IPS-NIHi7 (cell line): ENCODE measurements around the gene DEFB121.
"Not testable (repeated sequence)": the region's sequence is repeated elsewhere in the genome, so short reads cannot be mapped to it uniquely, and the experiment has no call there.

ENCODE experiments used
- DNase-seq: peaks from one replicate; pipeline ENCODE4 v3.0.0; 2012; ENCODE audit warnings: mixed read lengths; ENCODE audit errors: extremely low spot score

Gene DEFB121, protein sequence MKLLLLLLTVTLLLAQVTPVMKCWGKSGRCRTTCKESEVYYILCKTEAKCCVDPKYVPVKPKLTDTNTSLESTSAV

DNA sequence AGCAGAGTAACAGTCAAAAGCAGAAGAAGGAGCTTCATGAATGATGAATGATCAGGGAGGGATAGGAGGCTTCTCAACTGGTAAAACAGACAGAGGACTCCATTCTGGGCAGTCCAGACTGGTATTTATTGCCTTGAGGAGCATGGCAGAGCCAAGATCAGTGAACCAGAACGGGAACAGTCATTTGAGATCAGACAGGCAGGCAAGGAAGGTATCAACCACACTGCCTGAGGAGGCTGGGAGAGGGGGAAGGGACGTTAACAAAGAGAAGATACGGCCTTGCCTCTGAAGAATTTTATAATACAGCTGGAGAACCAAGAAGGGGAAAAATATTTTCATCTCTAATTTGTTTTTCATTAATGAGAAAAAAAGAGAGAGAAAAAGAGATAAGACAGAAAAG lies at the start of gene DEFB121:
DEFB121 (minus strand) TSS at position 101 of the 400 bp plus-strand sequence; CDS start at position 38, 63 bp downstream.
- DNase-seq = no peak

DNA sequence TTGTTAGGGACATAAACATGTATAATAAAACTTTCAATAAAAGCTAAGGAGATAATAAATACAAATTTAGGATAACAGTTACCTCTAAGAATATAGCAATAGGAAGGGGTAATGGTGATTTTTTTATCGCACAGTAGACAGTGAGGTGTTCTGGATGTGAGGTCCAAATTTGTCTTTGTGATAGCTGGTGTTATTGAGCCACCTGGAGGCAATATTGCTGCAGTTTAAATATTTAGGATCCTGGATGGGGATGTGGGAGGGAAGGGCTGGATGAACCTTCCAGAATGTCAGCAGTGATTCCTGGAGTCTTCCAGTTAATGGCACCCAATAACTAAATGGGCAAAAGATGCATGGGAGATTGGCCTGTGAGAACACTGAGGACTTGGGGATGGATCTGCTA lies 48.3 kb upstream of the DEFB121 start:
- no peak for DNase-seq

DNA sequence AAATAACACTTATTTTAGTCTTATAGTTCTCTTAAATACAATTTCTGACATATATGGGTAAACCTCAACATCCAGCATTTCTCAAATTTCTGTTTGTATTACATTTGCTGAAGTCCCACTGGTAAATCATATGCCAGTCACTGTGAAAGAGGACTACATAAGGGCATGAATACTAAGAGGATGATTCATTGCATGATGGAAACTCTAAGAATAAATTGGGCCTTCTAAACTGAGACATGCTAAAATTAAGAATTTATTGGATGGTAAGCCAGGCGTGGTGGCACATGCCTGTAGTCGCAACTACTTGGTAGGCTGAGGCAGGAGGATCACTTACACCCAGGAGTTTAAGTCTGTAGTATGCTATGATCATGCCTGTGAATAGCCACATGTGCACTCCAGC lies 46.6 kb upstream of the DEFB121 start:
- DNase-seq = no peak

DNA sequence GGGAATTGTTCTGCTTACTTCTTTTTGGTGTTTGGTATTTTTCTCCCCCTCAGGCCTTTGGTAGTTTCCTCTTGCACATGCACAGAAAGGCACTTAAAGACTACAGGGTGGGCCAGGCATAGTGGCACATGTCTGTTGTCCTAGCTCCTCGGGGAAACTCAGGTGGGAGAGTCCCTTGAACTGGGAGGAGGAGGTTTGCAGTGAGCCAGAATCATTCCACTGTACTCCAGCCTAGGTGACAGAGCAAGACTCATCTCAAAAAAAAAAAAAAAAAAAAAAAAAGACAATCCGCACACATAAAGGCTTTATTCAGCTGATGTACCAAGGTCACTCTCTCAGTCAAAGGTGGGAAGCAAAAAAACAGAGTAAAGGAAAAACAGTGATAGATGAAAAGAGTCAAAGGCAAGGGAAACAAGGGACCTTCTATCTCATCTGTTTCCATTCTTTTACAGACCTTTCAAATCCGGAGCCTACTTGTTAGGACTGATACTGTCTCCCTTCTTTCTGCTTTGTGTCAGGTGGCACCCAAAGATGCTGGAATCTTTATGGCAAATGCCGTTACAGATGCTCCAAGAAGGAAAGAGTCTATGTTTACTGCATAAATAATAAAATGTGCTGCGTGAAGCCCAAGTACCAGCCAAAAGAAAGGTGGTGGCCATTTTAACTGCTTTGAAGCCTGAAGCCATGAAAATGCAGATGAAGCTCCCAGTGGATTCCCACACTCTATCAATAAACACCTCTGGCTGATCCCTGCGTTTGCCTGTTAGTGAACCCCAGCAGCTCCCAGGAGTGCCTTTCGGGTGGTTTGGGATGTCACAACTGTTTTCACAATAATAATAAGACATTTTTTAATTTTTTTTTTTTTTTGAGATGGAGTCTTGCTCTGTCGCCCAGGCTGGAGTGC lies 43.7 kb upstream of the DEFB121 start:
- no peak for DNase-seq

DNA sequence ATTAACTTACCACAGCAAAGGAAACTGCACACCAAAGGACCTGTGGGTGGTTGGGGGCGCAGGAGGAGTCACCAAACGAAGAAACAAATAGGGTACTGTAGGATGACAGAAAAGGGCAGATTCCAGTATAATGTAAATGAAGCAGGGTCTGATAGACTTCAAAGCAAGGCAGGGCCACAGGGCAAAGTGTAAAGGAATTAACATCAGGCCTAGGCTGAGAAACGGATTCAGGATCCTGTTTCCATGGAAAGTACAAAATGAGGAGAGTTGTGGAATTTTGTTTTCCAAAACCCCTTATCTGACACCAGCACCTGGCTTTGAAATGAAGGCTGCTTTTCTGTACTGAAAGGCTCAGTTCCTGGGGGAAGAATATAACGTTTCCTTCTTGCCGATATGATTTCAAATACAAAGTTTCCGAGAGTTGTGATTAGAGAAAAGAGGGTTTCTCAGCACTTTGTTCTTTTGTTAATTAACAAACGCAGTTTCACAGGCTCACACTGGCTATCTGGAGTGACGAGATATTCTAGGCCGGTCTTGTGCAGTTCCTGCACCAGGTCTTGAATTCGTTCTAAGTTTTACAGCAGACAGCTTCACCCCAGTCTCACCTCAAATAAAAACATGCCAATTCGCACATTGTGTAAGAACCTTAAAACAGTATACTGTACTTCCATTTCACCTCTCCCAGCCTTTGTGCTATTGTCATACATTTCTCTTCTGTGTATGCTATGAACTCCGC lies 40.2 kb upstream of the DEFB121 start:
- no peak for DNase-seq

DNA sequence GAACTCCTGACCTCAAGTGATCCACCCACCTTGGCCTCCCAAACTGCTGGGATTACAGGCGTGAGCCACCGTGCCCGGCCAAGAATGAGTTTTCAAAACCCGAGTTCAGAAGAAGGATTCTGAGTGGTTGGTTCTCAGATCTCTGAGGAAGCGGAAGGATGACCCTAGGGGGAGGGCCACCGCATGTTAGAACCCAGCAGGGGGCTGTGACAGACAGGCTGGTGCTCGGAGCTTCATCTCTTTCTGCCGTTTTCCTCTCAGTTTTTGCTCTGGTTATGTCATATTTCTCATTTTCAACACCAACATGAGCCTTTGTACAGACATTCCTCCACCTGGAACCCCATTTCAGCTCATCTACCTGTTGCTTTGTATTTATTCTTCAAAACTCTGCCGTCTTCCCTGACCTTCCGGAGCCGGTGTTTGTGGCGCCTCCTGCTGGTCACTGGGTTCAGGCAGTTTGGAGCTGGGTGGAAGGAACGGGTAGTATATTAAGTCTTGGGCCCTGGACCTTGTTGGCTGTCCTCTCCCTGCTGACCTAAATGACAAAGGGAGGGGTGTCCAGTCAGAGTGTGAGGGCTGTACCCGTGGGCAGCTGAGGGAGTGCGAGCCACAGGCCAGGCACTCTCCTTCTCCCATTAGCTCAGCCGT lies 34.1 kb upstream of the DEFB121 start, which contains the start of gene DEFB123:
DEFB123 (plus strand) TSS at position 621 of the 648 bp plus-strand sequence. CDS start 67 bp downstream, outside the sequence.
- no peak for DNase-seq

DNA sequence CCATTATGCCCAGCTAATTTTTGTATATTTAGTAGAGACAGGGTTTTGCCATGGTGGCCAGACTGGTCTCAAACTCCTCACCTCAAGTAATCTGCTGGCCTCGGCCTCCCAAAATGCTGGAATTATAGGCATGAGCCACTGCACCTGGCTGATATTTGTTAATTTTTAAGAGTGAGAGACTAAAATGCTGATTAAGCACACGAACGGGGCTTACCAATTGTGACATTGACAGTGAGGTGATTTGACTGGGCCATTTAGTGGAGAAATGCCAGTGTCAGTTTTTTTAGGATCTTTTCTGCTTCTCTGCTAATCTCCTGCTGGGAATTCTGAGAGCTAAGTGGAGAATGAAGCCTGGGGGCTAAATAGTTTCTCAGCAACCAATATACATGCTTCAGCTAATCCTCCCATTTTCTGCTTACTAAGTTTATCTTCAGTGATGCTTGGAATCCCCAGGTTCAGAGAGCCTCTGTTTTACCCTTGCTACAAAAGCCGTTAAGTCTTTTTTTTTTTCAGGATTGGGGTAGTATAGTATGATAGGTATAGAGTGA lies 24.6 kb upstream of the DEFB121 start:
- DNase-seq = no peak

DNA sequence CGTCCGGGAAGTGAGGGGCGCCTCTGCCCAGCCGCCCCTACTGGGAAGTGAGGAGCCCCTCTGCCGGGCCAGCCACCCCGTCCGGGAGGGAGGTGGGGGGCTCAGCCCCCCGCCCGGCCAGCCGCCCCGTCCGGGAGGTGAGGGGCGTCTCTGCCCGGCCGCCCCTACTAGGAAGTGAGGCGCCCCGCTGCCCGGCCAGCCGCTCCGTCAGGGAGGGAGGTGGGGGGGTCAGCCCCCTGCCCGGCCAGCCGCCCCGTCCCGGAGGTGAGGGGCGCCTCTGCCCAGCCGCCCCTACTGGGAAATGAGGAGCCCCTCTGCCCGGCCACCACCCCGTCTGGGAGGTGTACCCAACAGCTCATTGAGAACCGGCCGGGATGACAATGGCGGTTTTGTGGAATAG lies 21.6 kb upstream of the DEFB121 start:
- not testable (repeated sequence) for DNase-seq

DNA sequence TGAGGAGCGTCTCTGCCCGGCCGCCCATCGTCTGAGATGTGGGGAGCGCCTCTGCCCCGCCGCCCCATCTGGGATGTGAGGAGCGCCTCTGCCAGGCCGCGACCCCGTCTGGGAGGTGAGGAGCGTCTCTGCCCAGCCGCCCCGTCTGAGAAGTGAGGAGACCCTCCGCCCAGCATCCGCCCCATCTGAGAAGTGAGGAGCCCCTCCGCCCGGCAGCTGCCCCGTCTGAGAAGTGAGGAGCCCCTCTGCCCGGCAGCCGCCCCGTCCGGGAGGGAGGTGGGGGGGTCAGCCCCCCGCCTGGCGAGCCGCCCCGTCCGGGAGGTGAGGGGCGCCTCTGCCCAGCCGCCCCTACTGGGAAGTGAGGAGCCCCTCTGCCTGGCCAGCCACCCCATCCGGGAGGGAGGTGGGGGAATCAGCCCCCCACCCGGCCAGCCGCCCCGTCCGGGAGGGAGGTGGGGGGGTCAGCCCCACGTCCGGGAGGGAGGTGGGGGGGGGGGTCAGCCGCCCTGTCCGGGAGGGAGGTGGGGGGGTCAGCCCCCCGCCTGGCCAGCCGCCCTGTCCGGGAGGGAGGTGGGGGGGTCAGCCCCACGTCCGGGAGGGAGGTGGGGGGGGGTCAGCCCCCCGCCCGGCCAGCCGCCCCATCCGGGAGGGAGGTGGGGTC lies 21.0 kb upstream of the DEFB121 start:
- DNase-seq = not testable (repeated sequence)

DNA sequence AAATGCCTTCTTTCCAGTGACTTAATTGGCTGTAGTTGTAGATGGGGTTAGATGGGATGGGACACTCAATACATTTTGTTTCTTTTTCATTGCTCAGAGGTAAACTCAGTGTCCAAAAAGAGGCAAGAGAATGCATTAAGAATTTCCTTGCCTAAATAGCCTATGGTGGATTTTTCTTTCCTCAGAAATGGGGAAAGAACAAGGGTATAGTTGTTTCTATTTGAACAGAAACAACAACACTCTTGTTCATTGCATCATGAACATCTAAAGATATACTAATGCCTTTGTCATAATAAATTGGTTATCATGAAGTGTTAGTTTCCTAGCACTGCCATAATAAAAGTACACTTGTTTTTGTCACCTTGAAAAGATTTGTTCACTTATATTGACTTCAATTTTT lies 19.8 kb upstream of the DEFB121 start:
- no peak for DNase-seq

DNA sequence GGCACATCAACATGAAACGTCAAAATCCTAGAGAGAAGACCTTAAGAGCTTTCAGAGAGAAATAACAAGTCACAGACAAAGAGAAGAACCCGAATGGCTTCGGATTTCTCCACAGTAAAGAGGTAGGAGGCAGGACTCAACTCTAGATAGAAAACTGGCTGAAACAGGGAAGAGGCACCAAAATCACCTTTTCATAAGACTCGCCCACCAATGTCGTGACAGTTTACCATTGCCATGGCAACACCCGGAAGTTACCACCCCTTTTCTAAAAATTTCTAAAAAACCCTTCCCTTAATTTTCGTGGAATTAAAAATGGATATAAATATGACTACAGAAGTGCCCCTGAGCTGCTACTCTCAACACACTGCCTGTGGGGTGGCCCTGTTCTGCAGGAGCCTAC lies 12.3 kb upstream of the DEFB121 start:
- DNase-seq = no peak

DNA sequence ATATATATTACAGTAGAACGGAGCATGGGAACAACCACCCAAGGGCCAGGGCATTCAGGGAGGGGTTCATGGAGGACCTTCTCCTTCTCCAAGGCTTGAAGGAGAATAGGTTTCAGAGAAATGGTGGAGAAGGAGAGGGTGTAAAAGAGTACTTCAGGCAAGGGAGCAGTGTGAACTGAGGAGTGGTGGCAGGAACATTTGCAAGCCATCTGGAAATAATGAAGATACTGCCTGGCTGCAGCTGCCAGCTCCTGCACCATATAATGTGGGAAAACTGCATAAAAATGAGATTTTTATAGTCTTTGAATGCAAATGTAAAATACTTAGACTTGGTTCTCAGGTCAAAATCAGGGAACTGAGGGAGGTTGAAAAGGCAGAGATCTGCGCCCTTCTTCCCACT lies 9.6 kb upstream of the DEFB121 start:
- no peak for DNase-seq

DNA sequence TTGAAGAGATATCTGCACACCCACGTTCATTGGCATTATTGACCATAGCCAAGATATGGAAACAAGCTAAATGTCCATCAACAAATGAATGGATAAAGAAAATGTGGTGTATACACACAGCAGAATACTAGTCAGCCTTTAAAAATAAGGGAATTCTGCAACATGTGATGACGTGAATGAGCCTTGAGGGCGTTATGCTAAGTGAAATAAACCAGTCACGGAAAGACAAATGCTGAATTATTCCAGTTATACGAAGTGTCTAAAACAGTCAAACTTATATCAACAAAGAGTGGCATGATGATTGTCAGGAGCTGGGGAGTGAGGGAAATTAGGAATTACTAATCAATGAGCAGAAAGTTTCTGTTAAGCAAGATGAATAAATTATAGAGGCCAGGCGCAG lies 8.4 kb upstream of the DEFB121 start:
- DNase-seq = no peak

DNA sequence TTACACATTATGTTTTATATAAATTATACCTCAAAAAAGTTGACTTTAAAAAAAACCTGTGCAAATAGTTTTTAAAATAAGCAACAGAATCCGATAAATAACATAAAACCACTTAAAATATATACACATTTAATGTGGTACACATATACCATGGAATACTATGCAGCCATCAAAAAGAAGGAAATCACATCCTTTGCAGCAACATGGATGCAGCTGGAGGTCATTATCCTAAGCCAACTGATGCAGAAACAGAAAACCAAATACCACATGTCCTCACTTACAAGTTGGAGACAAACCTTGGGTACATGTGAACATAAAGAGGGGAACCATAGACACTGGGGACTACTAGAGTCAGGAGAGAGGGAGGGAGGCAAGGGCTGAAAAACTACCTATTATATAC lies 4.0 kb upstream of the DEFB121 start:
- DNase-seq = no peak

DNA sequence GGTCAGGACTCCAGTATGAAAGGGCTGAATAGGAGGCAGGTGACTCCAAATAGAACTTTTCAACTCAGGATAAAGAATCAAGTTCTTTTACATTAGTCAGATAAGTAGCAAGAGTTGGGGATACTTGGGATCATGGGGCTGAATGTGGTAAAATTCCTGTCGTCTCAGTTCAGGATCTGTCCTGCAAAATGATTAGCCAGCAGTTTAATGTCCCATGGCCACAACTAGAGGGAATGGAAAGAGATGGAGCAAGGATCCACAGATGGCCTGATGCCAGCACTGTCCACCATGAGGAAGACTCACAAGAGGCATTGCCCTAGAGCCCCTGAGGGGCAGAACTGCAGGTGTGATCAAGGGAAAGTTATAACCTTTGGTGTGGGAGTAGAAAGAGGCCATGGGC lies 2.1 kb downstream of the DEFB121 start:
- no peak for DNase-seq

DNA sequence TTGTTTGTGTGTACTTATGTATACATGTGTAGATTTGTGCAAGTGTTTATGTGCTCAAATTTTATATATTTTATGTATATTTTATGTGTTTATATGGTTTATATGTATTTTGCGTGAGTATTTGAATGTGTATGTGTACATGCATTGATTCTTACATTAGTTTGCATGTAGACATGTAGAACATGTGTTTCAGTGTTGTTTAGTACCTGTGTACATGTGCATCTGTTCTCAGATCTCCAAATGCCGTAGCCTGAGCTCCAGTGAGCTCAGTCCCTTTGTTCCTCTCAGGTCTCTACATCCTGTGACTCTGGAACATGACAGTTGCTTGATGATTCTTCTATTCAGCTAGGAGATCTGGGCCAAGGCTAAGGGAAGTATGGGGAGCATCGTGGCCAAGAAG lies 11.1 kb downstream of the DEFB121 start:
- no peak for DNase-seq

DNA sequence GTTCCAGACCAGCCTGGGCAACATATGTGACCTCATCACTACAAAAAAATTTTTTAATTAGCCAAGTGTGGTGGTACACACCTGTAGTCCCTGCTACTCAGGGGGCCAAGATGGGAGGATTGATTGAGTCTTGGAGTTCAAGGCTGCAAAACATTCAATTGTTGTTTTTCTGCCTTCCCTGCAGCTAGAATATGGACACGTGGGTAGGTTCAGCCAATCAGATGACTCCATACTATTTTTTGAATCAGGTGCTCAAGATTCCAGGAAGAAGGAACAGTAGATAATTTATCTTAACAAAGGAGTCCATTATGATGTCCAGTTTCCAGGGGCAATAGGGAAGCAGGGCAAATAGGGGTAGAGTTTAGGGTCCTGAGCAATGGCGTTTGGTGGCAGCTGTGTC lies 13.2 kb downstream of the DEFB121 start:
- DNase-seq = no peak

DNA sequence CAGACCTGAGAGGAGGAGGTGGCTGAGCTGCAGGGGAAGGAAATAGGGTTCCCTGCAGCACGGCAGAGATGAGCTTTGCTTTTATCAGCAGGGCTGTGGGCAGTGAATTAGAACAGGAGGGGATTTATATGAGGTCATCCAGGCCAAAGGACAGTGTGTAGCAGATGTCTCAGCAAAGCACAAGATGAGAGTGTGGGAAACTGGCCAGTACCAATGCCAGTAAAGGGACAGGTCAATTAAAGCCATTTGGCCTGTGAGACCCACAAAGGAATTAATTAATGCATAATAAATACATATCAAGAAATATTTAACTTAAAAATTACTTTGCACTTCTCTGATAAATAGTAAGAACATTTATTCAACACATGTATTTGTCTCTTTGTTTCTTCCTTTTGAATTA lies 15.5 kb downstream of the DEFB121 start, which contains the start of gene DEFB119:
DEFB119 (minus strand) TSS at position 101 of the 400 bp plus-strand sequence. CDS start 107 bp downstream, outside the sequence.
- DNase-seq = no peak

DNA sequence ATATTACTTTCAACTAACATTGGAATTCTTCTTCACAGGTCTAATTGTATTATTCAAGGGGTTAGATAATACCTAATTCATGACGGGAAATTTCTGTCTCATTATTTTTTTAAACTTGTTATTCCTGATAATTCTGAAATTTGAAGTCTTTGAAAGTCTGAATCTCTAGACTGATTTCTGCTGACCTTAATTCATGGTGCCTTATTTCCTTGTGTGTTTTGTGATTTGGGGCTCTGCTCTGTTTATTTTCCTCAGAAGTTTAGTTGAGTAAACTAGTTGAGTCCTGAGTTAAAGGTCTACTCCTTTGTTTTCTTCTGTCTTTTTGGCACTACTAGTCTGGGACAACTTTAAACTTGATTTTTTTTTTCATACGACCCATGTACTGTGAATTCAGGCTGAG lies 31.7 kb downstream of the DEFB121 start:
- no peak for DNase-seq

DNA sequence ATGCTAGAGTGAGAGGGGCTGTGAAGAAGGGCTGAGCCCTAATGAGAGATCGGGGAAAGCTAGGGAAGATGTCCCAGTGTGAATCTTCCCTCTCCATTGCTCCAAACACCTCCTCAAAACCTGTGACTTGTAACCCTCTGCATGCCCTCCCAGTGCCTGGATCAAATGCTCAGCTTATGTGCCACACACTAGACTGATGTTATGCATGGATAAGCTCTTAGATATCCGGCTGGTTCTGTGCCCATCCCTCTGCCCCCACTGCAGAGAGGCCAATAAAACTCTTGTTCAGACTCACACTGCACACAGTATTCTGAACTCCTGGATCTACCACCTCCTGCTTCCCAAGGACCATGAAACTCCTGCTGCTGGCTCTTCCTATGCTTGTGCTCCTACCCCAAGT lies 37.7 kb downstream of the DEFB121 start, which contains the start of gene DEFB118:
DEFB118 (plus strand) TSS at position 301 of the 400 bp plus-strand sequence; CDS start at position 351, 50 bp downstream.
- DNase-seq = no peak

DNA sequence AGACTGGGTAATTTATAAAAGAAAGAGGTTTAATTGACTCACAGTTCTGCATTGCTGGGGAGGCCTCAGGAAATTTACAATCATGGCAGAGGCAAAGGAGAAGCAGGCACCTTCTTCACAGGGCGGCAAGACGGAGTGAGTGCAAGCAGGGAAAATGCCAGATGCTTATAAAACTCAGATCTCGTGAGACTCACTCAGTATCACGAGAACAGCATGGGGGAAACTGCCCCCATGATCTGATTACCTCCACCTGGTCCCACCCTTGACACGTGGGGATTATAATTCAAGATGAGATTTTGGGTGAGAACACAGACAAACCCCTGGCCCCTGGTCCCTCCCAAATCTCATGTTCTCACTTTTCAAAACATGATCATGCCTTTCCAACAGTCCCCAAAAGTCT lies 41.7 kb downstream of the DEFB121 start:
- not testable (repeated sequence) for DNase-seq
